SKM-1 treated with dmso at 0.1 percent for 144 hours (cell line): Measurements from ENCODE around the gene ANKHD1.

Experiments
- DNase-seq: peaks from one replicate; lab custom pipeline; 2025; ENCODE audit not compliant: unreplicated experiment; lab: John Stamatoyannopoulos, UW

Gene ANKHD1

GRCh38 chr5:140367256-140368013 is 34.2 kb upstream of the ANKHD1 start:
- no peak for DNase-seq

- DNase-seq, result no peak
Observed at GRCh38 chr5:140371356-140372151, 30.1 kb upstream of the ANKHD1 start.

DNA sequence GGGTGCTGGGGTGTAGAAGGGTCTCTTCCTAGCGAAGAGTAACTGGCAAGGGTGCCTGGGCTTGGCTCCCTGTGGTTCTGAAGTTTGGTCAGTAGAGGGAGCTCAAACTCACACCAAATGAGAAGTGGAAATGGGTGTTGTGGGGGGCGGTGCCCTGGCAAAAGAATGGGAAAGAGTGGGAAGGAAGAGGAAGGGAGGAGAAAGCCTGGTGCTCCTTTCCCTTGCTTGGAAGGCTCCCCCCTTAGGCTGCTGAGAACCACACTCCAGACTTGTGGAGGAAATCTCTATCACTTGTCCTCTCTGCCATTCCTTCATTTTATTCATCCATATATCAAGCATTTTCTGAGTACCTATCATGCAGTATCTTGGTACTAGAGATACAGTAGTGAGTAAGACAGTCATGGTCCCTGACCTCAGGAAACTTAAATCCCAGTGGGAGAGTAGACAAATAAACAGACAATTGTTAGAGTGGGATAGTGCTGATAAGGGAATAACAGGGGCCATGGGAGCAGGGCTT is 28.6 kb upstream of the ANKHD1 start:
- DNase-seq, result peak; percentile 36

GRCh38 chr5:140381351-140381750 is 20.3 kb upstream of the ANKHD1 start:
- no peak for DNase-seq

DNA sequence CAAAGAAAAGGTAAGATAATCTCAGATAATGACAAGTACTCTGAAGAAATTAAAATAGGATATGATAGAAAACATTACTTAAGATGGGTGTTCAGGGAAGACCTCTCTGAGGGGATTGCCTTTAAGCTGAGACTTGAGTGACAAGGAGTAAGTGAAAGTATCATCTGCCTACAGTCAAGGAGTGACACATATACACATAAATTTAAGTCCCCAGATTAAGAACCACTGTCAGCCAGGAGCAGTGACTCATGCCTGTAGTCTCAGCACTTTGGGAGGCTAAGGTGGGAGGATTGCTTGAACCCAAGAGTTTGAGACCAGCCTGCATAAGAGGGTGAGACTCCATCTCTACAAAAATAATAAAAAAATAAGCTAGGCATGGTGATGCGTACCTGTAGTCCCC is 19.7 kb upstream of the ANKHD1 start:
- no peak for DNase-seq

- DNase-seq, result no peak
Observed at GRCh38 chr5:140382866-140383265, 18.8 kb upstream of the ANKHD1 start.

GRCh38 chr5:140383300-140383699 is 18.3 kb upstream of the ANKHD1 start:
- DNase-seq, result no peak

GRCh38 chr5:140388052-140388451 is 13.6 kb upstream of the ANKHD1 start:
- no peak for DNase-seq

GRCh38 chr5:140391312-140391711 is 10.3 kb upstream of the ANKHD1 start:
- DNase-seq, result no peak

DNA sequence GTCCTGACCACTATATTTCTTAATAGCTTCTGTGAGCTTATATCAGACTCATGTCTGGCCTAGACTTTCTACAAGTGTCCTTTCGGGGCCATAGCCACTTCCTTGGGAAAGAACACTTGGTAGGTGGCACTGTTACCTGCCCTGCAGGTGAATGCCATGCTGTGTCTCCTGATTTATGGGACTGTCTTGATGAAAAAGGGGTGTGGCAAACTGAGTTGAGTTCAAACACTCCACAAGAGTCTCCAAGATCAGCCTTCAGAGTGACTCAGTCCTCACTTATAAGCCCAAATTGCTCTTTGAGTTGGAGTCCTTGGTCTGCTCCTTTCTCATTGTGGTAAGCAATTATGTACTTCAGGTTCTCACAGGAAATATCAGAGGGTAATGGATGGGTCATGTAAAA is 9.9 kb upstream of the ANKHD1 start:
- no peak for DNase-seq

DNA sequence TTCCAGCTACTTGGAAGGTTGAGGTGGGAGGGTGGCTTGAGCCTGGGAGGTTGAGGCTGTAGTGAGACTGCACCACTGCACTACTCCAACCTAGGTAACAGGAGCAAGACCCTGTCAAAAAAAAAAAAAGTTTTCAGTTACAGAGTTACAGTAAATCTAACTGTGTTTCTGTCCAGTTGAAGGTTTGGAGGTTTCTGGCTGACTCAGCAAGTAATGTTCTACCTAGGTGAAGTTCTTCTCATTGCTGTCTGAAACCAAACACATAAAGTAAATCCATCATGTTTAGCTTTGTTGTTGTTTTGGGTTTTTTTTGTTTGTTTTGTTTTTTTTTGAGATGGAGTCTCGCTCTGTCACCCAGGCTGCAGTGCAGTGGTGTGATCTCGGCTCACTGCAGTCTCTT is 7.9 kb upstream of the ANKHD1 start:
- no peak for DNase-seq

- peak; percentile 10 for DNase-seq
Observed at GRCh38 chr5:140398379-140398811, 3.2 kb upstream of the ANKHD1 start.

DNA sequence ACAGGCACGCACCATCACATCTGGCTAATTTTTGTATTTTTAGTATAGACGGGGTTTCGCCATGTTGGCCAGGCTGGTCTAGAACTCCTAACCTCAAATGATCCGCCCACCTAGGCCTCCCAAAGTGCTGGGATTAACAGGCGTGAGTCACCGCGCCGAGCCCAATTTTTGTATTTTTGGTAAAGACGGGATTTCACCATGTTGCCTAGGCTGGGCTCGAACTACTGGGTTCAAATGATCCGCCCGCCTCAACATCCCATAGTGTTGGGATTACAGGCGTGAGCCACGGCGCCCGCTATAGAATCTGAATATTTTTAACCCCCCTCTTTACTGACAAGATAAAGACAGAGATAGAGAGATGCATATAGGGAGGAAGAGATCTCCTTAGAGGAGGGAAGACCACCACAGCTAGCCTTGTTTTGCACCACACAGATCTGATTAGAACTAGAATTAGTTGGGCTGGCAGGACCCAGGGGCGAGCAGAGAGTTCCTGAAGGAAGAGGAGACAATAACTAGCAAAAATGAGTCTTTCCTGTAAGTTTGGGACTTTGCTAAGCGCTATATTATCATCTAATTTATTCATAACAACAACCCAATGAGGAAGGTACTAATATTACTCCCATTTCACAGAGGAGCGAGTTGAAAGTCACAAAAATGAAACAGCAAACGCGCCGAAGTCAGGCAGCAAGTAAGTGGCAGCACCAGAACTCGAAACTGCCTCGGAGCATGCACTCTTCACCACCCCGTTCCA is 1.5 kb upstream of the ANKHD1 start:
- DNase-seq, result peak; percentile 47

DNA sequence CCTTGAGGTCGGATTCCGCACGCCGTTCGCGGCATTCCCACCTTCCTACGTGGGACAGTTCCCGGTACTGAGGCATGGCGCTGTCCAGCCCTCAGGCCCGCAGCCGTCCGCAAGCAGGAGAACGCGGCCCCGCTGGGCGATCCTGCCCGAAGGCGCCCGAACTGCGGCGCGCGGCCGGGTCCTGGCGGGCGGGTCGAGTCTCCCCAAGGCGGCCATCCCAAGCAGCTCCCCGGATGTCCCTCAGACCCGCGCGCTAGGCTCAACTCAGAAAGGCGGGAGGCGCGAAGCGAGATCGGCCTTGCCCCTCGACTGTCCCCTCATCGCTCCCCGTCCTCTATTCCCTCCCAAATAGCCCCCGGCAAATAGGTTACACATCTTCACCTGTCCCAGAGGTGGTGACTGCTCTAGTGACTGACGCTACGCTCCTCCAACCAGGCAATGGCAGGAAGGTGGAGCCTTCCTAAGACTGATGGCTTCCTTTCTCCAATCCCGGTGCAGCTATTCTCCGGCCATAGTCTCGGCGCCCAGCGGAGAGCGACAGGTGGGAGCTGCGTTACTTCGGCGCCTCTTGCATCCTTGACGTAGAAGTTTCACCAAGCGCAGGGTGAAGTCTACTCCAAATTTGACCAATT is 787 bp upstream of the ANKHD1 start:
- peak; percentile 91 for DNase-seq

GRCh38 chr5:140402258-140403074 is 833 bp downstream of the ANKHD1 start:
- DNase-seq, result peak; percentile 48

DNA sequence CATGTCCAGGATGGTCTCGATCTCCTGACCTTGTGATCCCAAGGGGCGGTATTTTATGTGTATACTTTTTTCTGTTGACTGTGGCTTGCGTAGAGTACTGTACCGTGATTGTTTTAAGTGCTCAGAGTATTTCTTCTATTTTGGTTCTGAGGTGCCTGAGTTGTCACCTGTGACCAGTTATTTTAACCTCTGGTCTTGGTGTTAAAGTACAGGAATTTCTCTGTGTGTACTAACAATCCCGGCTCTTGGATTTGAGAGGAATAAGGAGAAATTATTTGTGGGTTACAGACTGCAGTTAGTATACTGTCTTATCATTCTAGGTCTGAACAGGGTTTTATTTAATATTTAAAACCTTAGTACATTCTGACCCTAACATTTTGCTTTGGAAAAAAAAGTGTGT is 2.0 kb downstream of the ANKHD1 start:
- DNase-seq, result no peak

- no peak for DNase-seq
Observed at GRCh38 chr5:140408750-140409241, 7.2 kb downstream of the ANKHD1 start.

DNA sequence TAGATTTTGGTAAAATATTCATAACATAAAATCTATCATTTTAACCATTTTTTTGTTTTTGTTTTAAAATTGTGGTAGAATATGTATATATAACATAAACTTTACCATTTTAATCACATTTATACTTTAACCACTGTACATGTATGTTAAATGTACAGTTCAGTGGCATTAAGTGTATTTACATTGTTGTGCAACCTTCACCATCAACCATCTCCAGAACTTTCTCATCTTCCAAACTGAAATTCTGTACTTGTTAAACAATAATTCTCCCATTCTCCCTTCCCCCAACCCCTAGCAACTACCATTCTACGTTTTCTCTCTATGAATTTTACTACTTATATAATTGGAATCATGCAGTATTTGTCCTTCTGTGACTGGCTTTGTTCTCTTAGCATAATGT is 11.6 kb downstream of the ANKHD1 start:
- no peak for DNase-seq

DNA sequence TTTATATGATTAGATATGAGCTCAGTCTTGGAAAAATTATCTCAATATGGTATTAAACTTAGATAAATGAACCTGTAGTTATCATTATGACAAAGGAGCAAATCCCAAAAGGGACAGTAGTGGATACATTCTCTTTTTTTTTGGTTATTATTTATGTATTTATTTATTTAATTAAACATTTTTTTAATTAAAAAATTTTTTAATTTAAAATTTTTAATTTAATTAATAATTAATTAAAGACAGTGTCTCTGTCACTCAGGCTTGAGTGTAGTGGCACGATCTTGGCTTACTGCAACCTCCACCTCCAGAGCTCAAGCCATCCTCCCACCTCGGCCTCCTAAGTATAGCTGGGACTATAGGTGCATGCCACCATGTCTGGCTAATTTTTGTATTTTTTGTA is 15.6 kb downstream of the ANKHD1 start:
- DNase-seq, result no peak
